Measurements from ENCODE around the gene LRIG1.

- TF ChIP-seq, protein P1, sequence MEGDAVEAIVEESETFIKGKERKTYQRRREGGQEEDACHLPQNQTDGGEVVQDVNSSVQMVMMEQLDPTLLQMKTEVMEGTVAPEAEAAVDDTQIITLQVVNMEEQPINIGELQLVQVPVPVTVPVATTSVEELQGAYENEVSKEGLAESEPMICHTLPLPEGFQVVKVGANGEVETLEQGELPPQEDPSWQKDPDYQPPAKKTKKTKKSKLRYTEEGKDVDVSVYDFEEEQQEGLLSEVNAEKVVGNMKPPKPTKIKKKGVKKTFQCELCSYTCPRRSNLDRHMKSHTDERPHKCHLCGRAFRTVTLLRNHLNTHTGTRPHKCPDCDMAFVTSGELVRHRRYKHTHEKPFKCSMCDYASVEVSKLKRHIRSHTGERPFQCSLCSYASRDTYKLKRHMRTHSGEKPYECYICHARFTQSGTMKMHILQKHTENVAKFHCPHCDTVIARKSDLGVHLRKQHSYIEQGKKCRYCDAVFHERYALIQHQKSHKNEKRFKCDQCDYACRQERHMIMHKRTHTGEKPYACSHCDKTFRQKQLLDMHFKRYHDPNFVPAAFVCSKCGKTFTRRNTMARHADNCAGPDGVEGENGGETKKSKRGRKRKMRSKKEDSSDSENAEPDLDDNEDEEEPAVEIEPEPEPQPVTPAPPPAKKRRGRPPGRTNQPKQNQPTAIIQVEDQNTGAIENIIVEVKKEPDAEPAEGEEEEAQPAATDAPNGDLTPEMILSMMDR (IDR thresholded peaks at IDR 0.05): no peak
- no peak for TF ChIP-seq POLR2AphosphoS5 (IDR thresholded peaks at IDR 0.05)
Observed at GRCh38 chr3:66383998-66384745, 116.7 kb downstream of the LRIG1 start.

Measured in prostate gland (tissue), 2 donors.